Measurements from ENCODE around the gene GKN1. TPM values are rescaled to one million over a fixed set of nuclear protein-coding genes. Genes with fewer than 3 reads are reported as not detected.

GKN1 gene
- total RNA-seq, 1 donor from 2014 or later: not detected

DNA sequence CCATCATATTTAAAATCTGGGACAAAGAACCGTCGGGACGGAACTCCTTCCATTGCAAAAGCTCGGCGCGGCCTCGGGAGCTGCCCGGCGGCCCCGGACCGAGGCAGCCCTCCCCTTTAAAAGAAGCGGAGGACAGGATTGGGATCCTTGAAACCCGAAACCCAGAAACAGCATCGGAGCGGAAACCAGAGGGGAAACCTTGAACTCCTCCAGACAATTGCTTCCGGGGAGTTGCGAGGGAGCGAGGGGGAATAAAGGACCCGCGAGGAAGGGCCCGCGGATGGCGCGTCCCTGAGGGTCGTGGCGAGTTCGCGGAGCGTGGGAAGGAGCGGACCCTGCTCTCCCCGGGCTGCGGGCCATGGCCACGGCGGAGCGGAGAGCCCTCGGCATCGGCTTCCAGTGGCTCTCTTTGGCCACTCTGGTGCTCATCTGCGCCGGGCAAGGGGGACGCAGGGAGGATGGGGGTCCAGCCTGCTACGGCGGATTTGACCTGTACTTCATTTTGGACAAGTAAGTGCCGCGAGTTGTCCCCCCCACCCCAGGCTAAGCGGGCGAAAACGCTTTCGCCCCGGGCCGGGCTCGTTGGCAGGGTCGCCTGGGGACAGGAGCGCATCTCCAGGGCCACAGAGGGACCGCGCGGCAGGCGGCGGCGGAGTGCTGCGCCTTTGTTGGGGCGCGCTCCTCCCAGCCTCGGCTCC lies 38.9 kb downstream of the GKN1 start, which contains the start of gene ANTXR1:
Gene ANTXR1, plus strand, starts transcription at position 38 of the 698 bp plus-strand sequence. Its CDS starts 321 bp downstream, at position 359.
- H3K4me3 ChIP-seq: peak within 1 kb of the TSS; percentile 88
- H3K9me3 ChIP-seq (replicated peaks): no peaks in the 10 kb centered on the region
- H3K27ac ChIP-seq (replicated peaks): peak within 1 kb of the TSS; percentile 80
- peak; percentile 22 for DNase-seq
- H3K4me1 ChIP-seq: peaks cover 38% of the 10 kb centered on the region
- intact Hi-C loops (cut with micrococcal nuclease): no loop called here
- H3K27me3 ChIP-seq (ENCODE audit: low read depth): peaks cover 49% of the 10 kb centered on the region
- H3K36me3 ChIP-seq: no peaks in the 10 kb centered on the region
- TF ChIP-seq, protein P1, sequence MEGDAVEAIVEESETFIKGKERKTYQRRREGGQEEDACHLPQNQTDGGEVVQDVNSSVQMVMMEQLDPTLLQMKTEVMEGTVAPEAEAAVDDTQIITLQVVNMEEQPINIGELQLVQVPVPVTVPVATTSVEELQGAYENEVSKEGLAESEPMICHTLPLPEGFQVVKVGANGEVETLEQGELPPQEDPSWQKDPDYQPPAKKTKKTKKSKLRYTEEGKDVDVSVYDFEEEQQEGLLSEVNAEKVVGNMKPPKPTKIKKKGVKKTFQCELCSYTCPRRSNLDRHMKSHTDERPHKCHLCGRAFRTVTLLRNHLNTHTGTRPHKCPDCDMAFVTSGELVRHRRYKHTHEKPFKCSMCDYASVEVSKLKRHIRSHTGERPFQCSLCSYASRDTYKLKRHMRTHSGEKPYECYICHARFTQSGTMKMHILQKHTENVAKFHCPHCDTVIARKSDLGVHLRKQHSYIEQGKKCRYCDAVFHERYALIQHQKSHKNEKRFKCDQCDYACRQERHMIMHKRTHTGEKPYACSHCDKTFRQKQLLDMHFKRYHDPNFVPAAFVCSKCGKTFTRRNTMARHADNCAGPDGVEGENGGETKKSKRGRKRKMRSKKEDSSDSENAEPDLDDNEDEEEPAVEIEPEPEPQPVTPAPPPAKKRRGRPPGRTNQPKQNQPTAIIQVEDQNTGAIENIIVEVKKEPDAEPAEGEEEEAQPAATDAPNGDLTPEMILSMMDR (IDR thresholded peaks at IDR 0.05; ENCODE audit: borderline replicate concordance): peak; percentile 26

DNA sequence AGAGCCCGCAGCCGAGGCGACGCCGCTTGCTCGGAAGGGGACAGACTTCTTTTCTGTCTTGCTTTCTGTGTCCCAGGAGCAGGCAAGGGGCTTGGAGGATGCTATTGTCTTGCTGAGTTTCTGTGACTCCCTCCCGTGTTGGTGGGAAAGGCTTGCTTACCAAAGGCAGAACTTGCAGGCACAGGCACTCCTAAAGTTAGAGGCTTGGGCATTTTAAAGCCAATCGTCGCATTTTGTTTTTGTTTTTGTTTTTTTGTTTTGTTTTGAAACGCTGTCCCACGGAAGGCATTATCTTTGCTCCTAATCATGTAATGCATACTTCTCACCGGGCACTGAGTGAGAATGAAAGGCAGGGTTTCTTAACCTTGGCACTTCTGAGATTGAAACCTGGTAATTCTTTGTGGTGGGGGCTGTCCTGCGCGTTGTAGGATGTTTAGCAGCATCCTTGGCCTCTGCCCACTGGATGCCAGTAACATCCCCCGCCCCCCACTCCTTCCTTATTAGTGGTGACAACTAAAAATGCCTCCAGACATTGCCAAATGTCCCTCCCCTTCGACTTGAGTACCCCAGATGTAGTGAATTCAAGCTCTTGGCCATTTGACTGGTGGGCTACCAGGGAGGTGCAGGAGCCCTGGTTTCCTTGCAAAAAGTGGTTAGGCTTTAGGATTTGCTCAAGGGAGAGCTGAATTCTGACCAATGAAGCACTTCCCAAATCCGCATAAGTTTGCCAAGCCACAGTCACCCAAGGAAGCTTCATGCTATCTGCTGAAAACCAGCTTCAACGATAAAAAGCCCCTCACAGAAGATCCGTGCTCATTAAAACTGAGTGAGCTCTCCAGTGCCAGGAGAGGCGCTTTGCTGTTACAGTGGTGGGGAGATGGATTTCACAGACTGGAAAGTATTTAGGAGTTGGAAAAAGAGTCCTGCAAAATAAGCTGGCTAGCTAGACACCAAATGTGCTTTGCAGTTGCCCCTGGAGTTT lies 39.7 kb downstream of the GKN1 start:
- H3K27ac ChIP-seq (replicated peaks): peak overlapping the region; percentile 80
- H3K4me1 ChIP-seq: peaks cover 40% of the 10 kb centered on the region
- H3K27me3 ChIP-seq (ENCODE audit: low read depth): peaks cover 49% of the 10 kb centered on the region
- H3K36me3 ChIP-seq: no peaks in the 10 kb centered on the region
- peak overlapping the region; percentile 88 for H3K4me3 ChIP-seq
- DNase-seq: no peak
- H3K9me3 ChIP-seq (replicated peaks): no peaks in the 10 kb centered on the region
- TF ChIP-seq, protein P1 (IDR thresholded peaks at IDR 0.05; ENCODE audit: borderline replicate concordance): no peak
- intact Hi-C loops (cut with micrococcal nuclease): no loop called here

DNA sequence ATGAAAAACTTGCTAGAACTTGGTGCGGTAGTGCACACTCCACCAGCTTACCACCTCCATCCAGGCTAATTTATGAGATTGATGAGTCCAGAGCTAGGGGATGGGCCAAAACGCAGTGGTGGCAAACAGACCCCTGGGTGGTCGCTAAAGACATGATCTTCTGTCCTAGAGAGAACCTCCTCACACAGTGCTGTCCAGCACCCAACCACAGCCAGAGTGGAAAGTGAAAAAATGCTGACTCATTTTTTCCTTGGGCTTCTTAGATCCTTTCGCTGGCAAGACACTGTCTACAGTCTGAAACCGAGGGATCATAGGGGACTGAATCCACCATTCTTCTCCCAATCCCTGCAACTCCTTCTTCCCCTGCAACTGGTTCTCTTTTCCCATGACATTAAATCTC lies 42.6 kb downstream of the GKN1 start:
- H3K27me3 ChIP-seq (ENCODE audit: low read depth): peaks cover 49% of the 10 kb centered on the region
- intact Hi-C loops (cut with micrococcal nuclease): no loop called here
- no peak overlapping the region for H3K27ac ChIP-seq (replicated peaks)
- H3K36me3 ChIP-seq: no peaks in the 10 kb centered on the region
- TF ChIP-seq, protein P1 (IDR thresholded peaks at IDR 0.05; ENCODE audit: borderline replicate concordance): no peak
- H3K4me1 ChIP-seq: peaks cover 57% of the 10 kb centered on the region
- H3K9me3 ChIP-seq (replicated peaks): no peaks in the 10 kb centered on the region
- DNase-seq: no peak
- peak overlapping the region; percentile 1 for H3K4me3 ChIP-seq

DNA sequence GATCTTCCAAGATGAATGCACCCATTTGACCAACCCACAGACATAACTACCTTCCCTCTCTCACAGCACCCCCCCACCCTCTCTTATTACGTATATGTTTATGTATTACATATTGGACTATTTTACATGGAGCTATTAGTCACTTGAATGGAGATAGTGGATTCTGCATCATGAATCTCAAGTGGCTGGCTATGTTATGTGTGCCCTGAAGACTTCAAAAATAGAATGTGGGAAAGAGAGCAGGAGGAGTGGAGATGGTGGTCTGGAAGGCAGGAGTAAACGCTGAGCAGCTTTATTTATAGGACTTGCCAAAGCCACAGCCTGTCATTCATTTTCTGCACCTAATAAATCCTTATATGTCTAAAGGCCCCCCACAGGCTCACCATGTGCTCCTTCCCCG lies 43.4 kb downstream of the GKN1 start:
- Histone ChIP-seq H3K27me3 (ENCODE audit: low read depth) (peaks cover 49% of the 10 kb centered on the region), H3K36me3 (no peaks in the 10 kb centered on the region), H3K4me3 (no peak overlapping the region), H3K27ac (replicated peaks) (no peak overlapping the region), H3K9me3 (replicated peaks) (no peaks in the 10 kb centered on the region), H3K4me1 (peaks cover 57% of the 10 kb centered on the region)
- no peak for DNase-seq
- intact Hi-C loops (cut with micrococcal nuclease): no loop called here
- TF ChIP-seq, protein P1 (IDR thresholded peaks at IDR 0.05; ENCODE audit: borderline replicate concordance): no peak

DNA sequence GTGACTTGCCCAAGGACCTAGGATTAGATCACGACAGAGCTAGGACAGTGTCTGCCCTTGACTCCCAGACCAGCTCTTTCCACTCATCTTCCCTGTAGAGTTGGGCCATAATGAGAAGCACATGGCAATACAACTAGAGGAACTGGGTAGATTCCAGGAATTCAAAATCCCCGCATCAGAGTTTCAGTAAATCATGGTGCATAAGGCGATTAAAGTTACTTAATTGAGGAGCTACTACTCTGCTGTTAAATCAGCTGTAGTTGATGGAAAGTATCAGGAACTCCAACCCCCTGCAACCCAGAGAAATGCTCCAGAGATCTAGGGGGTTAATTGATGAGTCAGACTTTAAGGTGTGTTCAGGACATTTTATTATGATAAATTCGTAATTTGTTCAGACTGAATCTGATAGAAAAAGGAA lies 44.3 kb downstream of the GKN1 start:
- peaks cover 42% of the 10 kb centered on the region for H3K27me3 ChIP-seq (ENCODE audit: low read depth)
- no peak overlapping the region for H3K4me3 ChIP-seq
- intact Hi-C loops (cut with micrococcal nuclease): no loop called here
- TF ChIP-seq, protein P1 (IDR thresholded peaks at IDR 0.05; ENCODE audit: borderline replicate concordance): no peak
- no peak overlapping the region for H3K27ac ChIP-seq (replicated peaks)
- no peak for DNase-seq
- H3K4me1 ChIP-seq: peaks cover 51% of the 10 kb centered on the region
- no peaks in the 10 kb centered on the region for H3K36me3 ChIP-seq
- no peaks in the 10 kb centered on the region for H3K9me3 ChIP-seq (replicated peaks)

Measured in left ventricle myocardium inferior (tissue), 1 donor.